Neural progenitor cell (in vitro differentiated cells): Measurements from ENCODE around the gene ZNF2. TPM values are rescaled to one million over a fixed set of nuclear protein-coding genes. Genes with fewer than 3 reads are reported as not detected.

Experiments
- DNase-seq: peaks from one replicate; pipeline ENCODE4 v3.0.0-alpha.2; 2016; ENCODE audit warnings: low spot score
- H2AFZ ChIP-seq: fragments of 200-600 bp; sonication (generic); replicated peaks from 2 replicates; pipeline ENCODE4 v1.6.1; 2016; ENCODE audit warnings: antibody characterized with exemption
- H3F3A ChIP-seq: fragments of 200-600 bp; sonication (generic); 2 replicates; pipeline ENCODE4 v1.6.1; 2016; ENCODE audit warnings: antibody characterized with exemption, low read depth
- H3K27ac ChIP-seq: fragments of 200-600 bp; sonication (generic); 2 replicates; pipeline ENCODE4 v1.5.1; 2016; ENCODE audit warnings: mild to moderate bottlenecking
- H3K27me3 ChIP-seq: fragments of 200-600 bp; sonication (generic); 2 replicates; pipeline ENCODE4 v1.6.1; 2016; ENCODE audit warnings: mild to moderate bottlenecking, moderate library complexity
- H3K36me3 ChIP-seq: fragments of 200-600 bp; sonication (generic); 2 replicates; pipeline ENCODE4 v1.5.1; 2016
- H3K4me1 ChIP-seq: fragments of 200-600 bp; sonication (generic); 2 replicates; pipeline ENCODE4 v1.6.1; 2016; ENCODE audit warnings: mixed run types
- H3K4me2 ChIP-seq: fragments of 200-600 bp; sonication (generic); 2 replicates; pipeline ENCODE4 v1.6.1; 2016
- H3K4me3 ChIP-seq: fragments of 200-600 bp; sonication (generic); 2 replicates; pipeline ENCODE4 v1.5.1; 2016
- H3K79me2 ChIP-seq: fragments of 200-600 bp; sonication (generic); 2 replicates; pipeline ENCODE4 v1.6.1; 2016; ENCODE audit warnings: low read depth
- H3K9ac ChIP-seq: fragments of 200-600 bp; sonication (generic); 2 replicates; pipeline ENCODE4 v1.6.1; 2016
- H3K9me3 ChIP-seq: fragments of 200-600 bp; sonication (generic); 2 replicates; pipeline ENCODE4 v1.5.1; 2016; ENCODE audit warnings: low read depth
- H4K20me1 ChIP-seq: fragments of 200-600 bp; sonication (generic); 2 replicates; pipeline ENCODE4 v1.6.1; 2016; ENCODE audit warnings: low read depth
- H3K27ac Mint-ChIP-seq: 3 replicates; pipeline ENCODE4 v1.8.0; 2021; ENCODE audit warnings: mixed read lengths
- H3K27me3 Mint-ChIP-seq: 2 replicates; pipeline ENCODE4 v1.8.0; 2022; ENCODE audit warnings: low read depth, mild to moderate bottlenecking, inconsistent platforms, moderate library complexity, mixed read lengths; ENCODE audit not compliant: insufficient read depth
- H3K36me3 Mint-ChIP-seq: 3 replicates; pipeline ENCODE4 v1.8.0; 2021; ENCODE audit warnings: mixed read lengths
- H3K4me1 Mint-ChIP-seq: 3 replicates; pipeline ENCODE4 v1.8.0; 2021; ENCODE audit warnings: mixed read lengths
- H3K4me3 Mint-ChIP-seq: 3 replicates; pipeline ENCODE4 v1.8.0; 2021; ENCODE audit warnings: mild to moderate bottlenecking, moderate library complexity, mixed read lengths
- H3K9me3 Mint-ChIP-seq: 3 replicates; pipeline ENCODE4 v1.8.0; 2020; ENCODE audit warnings: mixed read lengths
- CTCF ChIP-seq: fragments of 200-600 bp; sonication (generic); IDR thresholded peaks from 2 replicates; pipeline ENCODE4 v1.5.1; 2017; ENCODE audit warnings: antibody characterized with exemption, mild to moderate bottlenecking
- EZH2 ChIP-seq: fragments of 200-600 bp; sonication (generic); IDR thresholded peaks from 2 replicates; pipeline ENCODE4 v1.6.1; 2017; ENCODE audit warnings: antibody characterized with exemption, mild to moderate bottlenecking, moderate library complexity
- EZH2phosphoT487 ChIP-seq: fragments of 200-600 bp; sonication (generic); IDR thresholded peaks from 2 replicates; pipeline ENCODE4 v1.6.1; 2017; ENCODE audit warnings: antibody characterized with exemption
- total RNA-seq: library from RNA; depleted of rRNA; stranded (reverse); fragments of >200 nt; gene quantifications from 2 replicates; pipeline ENCODE4 v1.2.3, GENCODE V29; 2015; ENCODE audit warnings: low replicate concordance

The ZNF2 gene
- total RNA-seq, 1 donor from 2014 or later: 5.1 TPM

- peaks cover 70% of the 10 kb centered on the region for H3K9me3 Mint-ChIP-seq
- H3K9me3 ChIP-seq: peaks cover 21% of the 10 kb centered on the region
- no peak overlapping the region for H3K9ac ChIP-seq
- no peak overlapping the region for H3K27ac Mint-ChIP-seq
- no peak for DNase-seq
- no peak overlapping the region for H3K4me2 ChIP-seq
- no peaks in the 10 kb centered on the region for H4K20me1 ChIP-seq
- H3K4me3 ChIP-seq: no peak overlapping the region
- H3K27ac ChIP-seq: no peak overlapping the region
- no peak for TF ChIP-seq EZH2phosphoT487
- no peak for TF ChIP-seq EZH2
- TF ChIP-seq CTCF: no peak
- no peak overlapping the region for H2AFZ ChIP-seq
- no peak overlapping the region for H3K4me3 Mint-ChIP-seq
- H3K27me3 Mint-ChIP-seq: peaks cover 2% of the 10 kb centered on the region
- H3F3A ChIP-seq: no peaks in the 10 kb centered on the region
- no peaks in the 10 kb centered on the region for H3K79me2 ChIP-seq
- no peaks in the 10 kb centered on the region for H3K4me1 ChIP-seq
- peaks cover 40% of the 10 kb centered on the region for H3K36me3 Mint-ChIP-seq
- H3K36me3 ChIP-seq: peaks cover 15% of the 10 kb centered on the region
- H3K4me1 Mint-ChIP-seq: no peaks in the 10 kb centered on the region
- no peaks in the 10 kb centered on the region for H3K27me3 ChIP-seq
Observed at GRCh38 chr2:95225658-95226057, 60.0 kb downstream of the ZNF2 start.

GRCh38 chr2:95231723-95232122 is 66.1 kb downstream of the ZNF2 start:
- no peak overlapping the region for H2AFZ ChIP-seq
- no peaks in the 10 kb centered on the region for H3F3A ChIP-seq
- H3K27ac Mint-ChIP-seq: no peak overlapping the region
- TF ChIP-seq EZH2phosphoT487 (no peak), CTCF (peak; percentile 70)
- no peak overlapping the region for H3K4me3 ChIP-seq
- H3K4me2 ChIP-seq: no peak overlapping the region
- H3K79me2 ChIP-seq: no peaks in the 10 kb centered on the region
- no peaks in the 10 kb centered on the region for H3K4me1 Mint-ChIP-seq
- peaks cover 5% of the 10 kb centered on the region for H3K27me3 Mint-ChIP-seq
- H3K4me1 ChIP-seq: no peaks in the 10 kb centered on the region
- peaks cover 4% of the 10 kb centered on the region for H3K9me3 ChIP-seq
- H3K27me3 ChIP-seq: no peaks in the 10 kb centered on the region
- no peak overlapping the region for H3K9ac ChIP-seq
- DNase-seq: peak; percentile 65
- H3K27ac ChIP-seq: no peak overlapping the region
- H3K36me3 ChIP-seq: no peaks in the 10 kb centered on the region
- H3K36me3 Mint-ChIP-seq: peaks cover 8% of the 10 kb centered on the region
- no peak overlapping the region for H3K4me3 Mint-ChIP-seq
- H3K9me3 Mint-ChIP-seq: peaks cover 61% of the 10 kb centered on the region
- H4K20me1 ChIP-seq: no peaks in the 10 kb centered on the region

GRCh38 chr2:95232232-95232631 is 66.6 kb downstream of the ZNF2 start:
- no peak overlapping the region for H3K4me3 ChIP-seq
- no peaks in the 10 kb centered on the region for H3K4me1 ChIP-seq
- no peak overlapping the region for H3K9ac ChIP-seq
- H3K36me3 ChIP-seq: no peaks in the 10 kb centered on the region
- no peak overlapping the region for H2AFZ ChIP-seq
- H3K27me3 ChIP-seq: no peaks in the 10 kb centered on the region
- H3K9me3 ChIP-seq: peaks cover 4% of the 10 kb centered on the region
- peaks cover 8% of the 10 kb centered on the region for H3K36me3 Mint-ChIP-seq
- no peaks in the 10 kb centered on the region for H3K4me1 Mint-ChIP-seq
- no peak for DNase-seq
- peaks cover 5% of the 10 kb centered on the region for H3K27me3 Mint-ChIP-seq
- peaks cover 63% of the 10 kb centered on the region for H3K9me3 Mint-ChIP-seq
- H3F3A ChIP-seq: no peaks in the 10 kb centered on the region
- no peak overlapping the region for H3K4me3 Mint-ChIP-seq
- no peaks in the 10 kb centered on the region for H4K20me1 ChIP-seq
- no peaks in the 10 kb centered on the region for H3K79me2 ChIP-seq
- H3K27ac Mint-ChIP-seq: no peak overlapping the region
- H3K4me2 ChIP-seq: no peak overlapping the region
- H3K27ac ChIP-seq: no peak overlapping the region
- TF ChIP-seq CTCF: no peak
- no peak for TF ChIP-seq EZH2
- TF ChIP-seq EZH2phosphoT487: no peak

Other genes starting within 250 kb of the ZNF2 start
- not detected in 2 replicates for gene MAL, start 140.1 kb upstream of the ZNF2 start, total RNA-seq
- 56.2 and 75.2 TPM in 2 replicates for gene MRPS5, start 44.0 kb upstream of the ZNF2 start, total RNA-seq
- 24.0 and 28.7 TPM in 2 replicates for gene ZNF514, start 6.0 kb upstream of the ZNF2 start, total RNA-seq
- 15.4 and 20.6 TPM in 2 replicates for gene ZNF892, start 41.7 kb downstream of the ZNF2 start, total RNA-seq
- gene PROM2, start 108.6 kb downstream of the ZNF2 start, total RNA-seq: 0.95 and 2.4 TPM in 2 replicates
- gene KCNIP3, start 131.5 kb downstream of the ZNF2 start, total RNA-seq: 0.64 and 1.1 TPM in 2 replicates
- 36.4 and 37.0 TPM in 2 replicates for gene FAHD2A, start 236.9 kb downstream of the ZNF2 start, total RNA-seq